Measurements from ENCODE around the gene MYO9B.
"Not testable (repeated sequence)": the region's sequence is repeated elsewhere in the genome, so short reads cannot be mapped to it uniquely, and the experiment has no call there.

The MYO9B gene

GRCh38 chr19:17184371-17184841 is 108.8 kb downstream of the MYO9B start:
- DNase-seq = peak; percentile 34

GRCh38 chr19:17185590-17185989 is 110.0 kb downstream of the MYO9B start:
- no peak for DNase-seq

- not testable (repeated sequence) for DNase-seq
Measured at GRCh38 chr19:17191736-17192135, 116.2 kb downstream of the MYO9B start.

GRCh38 chr19:17192751-17193150 is 117.2 kb downstream of the MYO9B start:
- DNase-seq = no peak

GRCh38 chr19:17194608-17195007 is 119.0 kb downstream of the MYO9B start:
- no peak for DNase-seq

GRCh38 chr19:17195106-17195505 is 119.5 kb downstream of the MYO9B start:
- DNase-seq = no peak

GRCh38 chr19:17196610-17197009 is 121.0 kb downstream of the MYO9B start:
- no peak for DNase-seq

GRCh38 chr19:17197666-17198065 is 122.1 kb downstream of the MYO9B start:
- no peak for DNase-seq

- DNase-seq = no peak
Measured at GRCh38 chr19:17200408-17201079, 125.0 kb downstream of the MYO9B start.

- no peak for DNase-seq
Measured at GRCh38 chr19:17202249-17202648, 126.7 kb downstream of the MYO9B start.

GRCh38 chr19:17202713-17203112 is 127.1 kb downstream of the MYO9B start:
- no peak for DNase-seq

GRCh38 chr19:17205237-17206140 is 129.9 kb downstream of the MYO9B start:
- DNase-seq = peak; percentile 27

- DNase-seq = no peak
Measured at GRCh38 chr19:17206736-17207581, 131.4 kb downstream of the MYO9B start.

GRCh38 chr19:17209126-17210036 is 133.8 kb downstream of the MYO9B start:
- DNase-seq = no peak

GRCh38 chr19:17210296-17210695 is 134.7 kb downstream of the MYO9B start:
- DNase-seq = no peak

GRCh38 chr19:17211547-17212446 is 136.2 kb downstream of the MYO9B start:
- no peak for DNase-seq

GRCh38 chr19:17213334-17213733 is 137.8 kb downstream of the MYO9B start:
- no peak for DNase-seq

- no peak for DNase-seq
Measured at GRCh38 chr19:17214508-17215126, 139.0 kb downstream of the MYO9B start.

GRCh38 chr19:17215127-17215971 is 139.8 kb downstream of the MYO9B start, which contains the start of gene USE1:
USE1 (plus strand) TSS chr19:17215357; CDS start chr19:17215406, 49 bp downstream.
- peak; percentile 82 for DNase-seq

All from T-helper 9 cell (primary cell).